ENCODE data around the gene AP2B1. TPM values are rescaled to one million over a fixed set of nuclear protein-coding genes. Genes with fewer than 3 reads are reported as not detected.
A peak's percentile ranks its signal among the peaks of the same experiment; 100 is the strongest.

Gene AP2B1
- total RNA-seq, 2 experiments from 2014 or later = 157 to 161 TPM

- Mint-ChIP-seq H3K27ac (no peak overlapping the region), H3K4me3 (peak overlapping the region; percentile 24), H3K27me3 (peaks cover 43% of the 10 kb centered on the region), H3K9me3 (no peaks in the 10 kb centered on the region), H3K4me1 (ENCODE audit: low read depth) (peaks cover 33% of the 10 kb centered on the region), H3K36me3 (ENCODE audit: low read depth) (no peaks in the 10 kb centered on the region)
- DNase-seq = peak; percentile 93
- peak; percentile 88 for ATAC-seq
- intact Hi-C loops (cut with micrococcal nuclease) = loop anchor here (5.0 to 10.0 kb wide), 2 partner anchors 135 to 573 kb away; no protein-coding TSS in a partner anchor
- peak; percentile 88 for TF ChIP-seq CTCF (IDR thresholded peaks at IDR 0.05)
- ChIA-PET POLR2A (interaction anchor here (0.9 to 2.0 kb wide), 5 partner anchors 12 to 168 kb away, joined by 3 to 8 read pairs (median 3); partner anchors contain the start of genes MMP28 and TAF15), CTCF (interaction anchor here (0.6 to 7.4 kb wide), 70 partner anchors 8 to 722 kb away, joined by 3 to 121 read pairs (median 5); partner anchors contain the start of genes AP2B1, C17orf50, RAD51D and RASL10B)
Observed at GRCh38 chr17:35747540-35748017, 160.5 kb downstream of the AP2B1 start.

GRCh38 chr17:35748341-35748841, 161.3 kb downstream of the AP2B1 start:
- H3K36me3 Mint-ChIP-seq (ENCODE audit: low read depth) = no peaks in the 10 kb centered on the region
- ATAC-seq = peak; percentile 46
- H3K27me3 Mint-ChIP-seq = peaks cover 42% of the 10 kb centered on the region
- TF ChIP-seq CTCF (IDR thresholded peaks at IDR 0.05) = no peak
- H3K4me1 Mint-ChIP-seq (ENCODE audit: low read depth) = peaks cover 33% of the 10 kb centered on the region
- CTCF ChIA-PET = interaction anchor here (1.1 to 7.4 kb wide), 30 partner anchors 9 to 628 kb away, joined by 3 to 121 read pairs (median 6); partner anchors contain the start of genes C17orf50, RASL10B and TAF15
- peak overlapping the region; percentile 70 for H3K27ac Mint-ChIP-seq
- no peaks in the 10 kb centered on the region for H3K9me3 Mint-ChIP-seq
- DNase-seq = peak; percentile 59
- POLR2A ChIA-PET = interaction anchor here (0.8 to 2.0 kb wide), 4 partner anchors 9 to 211 kb away, joined by 3 to 8 read pairs (median 6); partner anchors contain the start of genes SLFN12L and TAF15
- intact Hi-C loops (cut with micrococcal nuclease) = loop anchor here (5.0 to 10.0 kb wide), 2 partner anchors 136 to 574 kb away; no protein-coding TSS in a partner anchor
- peak overlapping the region; percentile 32 for H3K4me3 Mint-ChIP-seq

GRCh38 chr17:35748979-35749378, 161.9 kb downstream of the AP2B1 start:
- Mint-ChIP-seq H3K27me3 (peaks cover 39% of the 10 kb centered on the region), H3K36me3 (ENCODE audit: low read depth) (no peaks in the 10 kb centered on the region), H3K27ac (peak overlapping the region; percentile 70), H3K4me1 (ENCODE audit: low read depth) (peaks cover 33% of the 10 kb centered on the region), H3K4me3 (no peak overlapping the region), H3K9me3 (no peaks in the 10 kb centered on the region)
- CTCF ChIA-PET = interaction anchor here (1.1 to 7.4 kb wide), 13 partner anchors 10 to 629 kb away, joined by 3 to 121 read pairs (median 14); partner anchors contain the start of gene C17orf50
- TF ChIP-seq CTCF (IDR thresholded peaks at IDR 0.05) = no peak
- DNase-seq (no peak), ATAC-seq (no peak)
- POLR2A ChIA-PET = interaction anchor here (0.8 to 1.2 kb wide), 4 partner anchors 8 to 212 kb away, joined by 3 to 5 read pairs (median 3); partner anchors contain the start of gene SLFN12L
- intact Hi-C loops (cut with micrococcal nuclease) = loop anchor here (5.0 to 10.0 kb wide), 2 partner anchors 137 to 574 kb away; no protein-coding TSS in a partner anchor

- ChIA-PET CTCF (interaction anchor here (0.9 to 7.4 kb wide), 8 partner anchors 10 to 195 kb away, joined by 3 to 121 read pairs (median 4); no protein-coding TSS in a partner anchor), POLR2A (interaction anchor here (0.6 to 1.2 kb wide), 5 partner anchors 15 to 823 kb away, joined by 3 to 5 read pairs (median 3); partner anchors contain the start of gene SLFN12L)
- intact Hi-C loops (cut with micrococcal nuclease) = loop anchor here (5.0 to 10.0 kb wide), 2 partner anchors 137 to 575 kb away; no protein-coding TSS in a partner anchor
- peak overlapping the region; percentile 61 for H3K4me3 Mint-ChIP-seq
- ATAC-seq (peak; percentile 19), DNase-seq (peak; percentile 65)
- H3K27me3 Mint-ChIP-seq = peaks cover 36% of the 10 kb centered on the region
- no peak for TF ChIP-seq CTCF (IDR thresholded peaks at IDR 0.05)
- no peaks in the 10 kb centered on the region for H3K36me3 Mint-ChIP-seq (ENCODE audit: low read depth)
- no peak overlapping the region for H3K27ac Mint-ChIP-seq
- no peaks in the 10 kb centered on the region for H3K9me3 Mint-ChIP-seq
- H3K4me1 Mint-ChIP-seq (ENCODE audit: low read depth) = peaks cover 33% of the 10 kb centered on the region
Observed at GRCh38 chr17:35749560-35750412, 162.7 kb downstream of the AP2B1 start.
